Activated CD8-positive, alpha-beta memory T cell treated with anti-CD3 and anti-CD28 coated beads, Interleukin-2, amount 10 ng/mL, durations not matched to agents 7 days and 5 days (primary cell): ENCODE data around the gene SLC25A33. TPM values are rescaled to one million over a fixed set of nuclear protein-coding genes. Genes with fewer than 3 reads are reported as not detected.

Source experiments
- ATAC-seq: fragments of 150-1000 bp; cut with Tn5 transposase; one replicate; pipeline ENCODE4 v1.10.0; 2021; ENCODE audit warnings: moderate library complexity
- CTCF ChIA-PET: fragments of 350-600 bp; sonication (Branson Sonifier 250); formaldehyde crosslinking; loops from one replicate; lab custom pipeline; 2021; ENCODE audit warnings: antibody characterized with exemption; lab: Charles Lee
- DNase-seq: peaks from one replicate; pipeline ENCODE4 v3.0.0-alpha.2; 2020
- H3K27ac Mint-ChIP-seq: one replicate; pipeline ENCODE4 v1.8.0; 2021; ENCODE audit warnings: mild to moderate bottlenecking, mixed read lengths
- H3K27me3 Mint-ChIP-seq: one replicate; pipeline ENCODE4 v1.8.0; 2021; ENCODE audit warnings: mixed read lengths
- H3K36me3 Mint-ChIP-seq: one replicate; pipeline ENCODE4 v1.8.0; 2021; ENCODE audit warnings: mild to moderate bottlenecking, mixed read lengths
- H3K4me1 Mint-ChIP-seq: one replicate; pipeline ENCODE4 v1.8.0; 2021; ENCODE audit warnings: mixed read lengths
- H3K4me3 Mint-ChIP-seq: one replicate; pipeline ENCODE4 v1.8.0; 2021; ENCODE audit warnings: mild to moderate bottlenecking, moderate library complexity, mixed read lengths
- H3K9me3 Mint-ChIP-seq: one replicate; pipeline ENCODE4 v1.8.0; 2022; ENCODE audit warnings: low read depth, mixed read lengths
- total RNA-seq, 2 experiments: library from RNA; stranded (reverse); gene quantifications; one replicate each; pipeline ENCODE4 v1.2.3, GENCODE V29; 2021

SLC25A33 gene
- total RNA-seq, 2 experiments from 2014 or later: 4.5 to 7.7 TPM

DNA sequence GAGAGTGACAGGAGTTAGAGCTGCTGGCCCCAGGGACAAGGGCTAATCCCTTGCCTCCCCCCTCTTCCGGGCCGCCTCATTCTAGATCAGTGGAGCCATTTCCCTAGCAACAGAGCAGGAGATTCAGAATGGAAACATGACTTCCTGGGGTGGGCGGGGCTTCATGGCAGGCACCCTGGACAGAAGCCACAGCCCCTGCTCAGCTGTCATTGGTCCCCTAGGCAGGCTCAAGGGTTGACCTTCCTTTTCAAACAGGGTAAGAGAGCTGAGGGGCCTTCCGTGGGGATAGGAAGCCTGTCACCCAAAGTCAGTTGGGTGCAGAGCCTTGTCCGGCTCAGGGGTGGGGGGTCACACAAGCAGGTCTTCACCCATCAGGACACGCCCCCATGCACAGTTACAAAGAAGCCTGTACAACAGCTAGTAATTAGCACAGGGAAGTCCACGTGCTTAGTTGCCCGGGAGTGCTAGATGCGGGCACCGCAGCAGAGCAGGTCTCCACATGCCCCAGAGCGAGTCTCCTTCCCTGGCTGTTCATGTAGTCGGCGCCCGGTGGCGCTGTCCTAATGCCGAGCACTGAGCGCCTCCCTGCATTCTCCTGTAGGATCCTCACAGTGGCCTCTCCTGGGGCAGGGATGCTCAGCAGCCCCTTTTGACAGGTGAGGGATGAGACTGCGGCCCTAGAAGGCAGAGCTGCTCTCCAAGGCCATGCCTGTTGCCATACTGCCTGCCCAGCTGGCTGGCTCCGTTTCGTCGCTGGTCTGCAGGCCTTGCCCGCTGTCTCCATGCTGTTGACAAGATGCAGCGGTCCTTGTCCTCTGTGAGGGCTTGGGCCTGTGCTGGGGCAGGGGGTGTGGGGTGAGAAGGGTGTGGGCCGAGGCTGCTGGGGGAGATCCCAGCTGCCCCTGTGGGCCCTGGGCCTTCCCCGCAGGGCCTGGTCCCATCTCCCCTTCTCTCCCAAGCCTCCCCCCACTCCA, 54.5 kb downstream of the SLC25A33 start:
- no peaks in the 10 kb centered on the region for H3K36me3 Mint-ChIP-seq
- CTCF ChIA-PET: no interaction called here
- H3K4me3 Mint-ChIP-seq: no peak overlapping the region
- no peaks in the 10 kb centered on the region for H3K9me3 Mint-ChIP-seq
- H3K27me3 Mint-ChIP-seq: no peaks in the 10 kb centered on the region
- peaks cover 30% of the 10 kb centered on the region for H3K4me1 Mint-ChIP-seq
- DNase-seq: peak; percentile 73
- ATAC-seq: peak; percentile 21
- H3K27ac Mint-ChIP-seq: peak overlapping the region; percentile 71

DNA sequence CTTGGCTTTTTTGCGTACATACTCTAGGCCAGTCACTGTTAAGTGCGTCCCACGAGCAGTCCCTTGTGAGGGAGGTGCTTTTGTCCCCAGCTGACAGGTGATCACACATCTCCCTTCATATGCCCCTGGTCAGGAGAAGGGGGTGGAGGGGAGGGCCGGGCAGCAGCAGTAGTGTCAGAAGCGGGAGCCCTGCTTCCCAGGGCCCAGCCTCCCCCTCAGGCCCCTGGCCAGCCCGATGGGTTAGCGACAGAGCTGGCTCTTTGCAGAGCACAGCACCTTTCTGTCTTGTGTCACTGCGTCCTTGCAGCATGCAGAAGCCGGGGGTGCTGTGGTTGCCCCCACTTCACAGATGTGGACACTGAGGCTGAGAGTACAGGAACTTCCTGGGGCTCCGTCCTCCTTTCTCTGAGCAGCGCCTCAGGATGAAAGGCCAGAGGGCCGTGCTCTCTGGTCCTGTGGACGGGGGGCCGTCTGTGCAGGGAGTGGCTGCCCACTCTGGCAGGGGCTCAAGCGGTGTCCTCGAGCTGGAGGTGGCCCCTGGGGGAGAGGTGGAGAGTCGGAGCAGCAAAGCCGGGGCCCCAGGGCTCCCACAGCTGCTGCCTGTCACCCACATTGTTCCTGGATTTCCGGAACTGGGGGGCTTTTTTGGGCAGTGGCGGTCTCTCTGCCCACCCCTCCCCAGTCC, 55.3 kb downstream of the SLC25A33 start:
- ATAC-seq (no peak), DNase-seq (no peak)
- H3K4me3 Mint-ChIP-seq: no peak overlapping the region
- H3K27ac Mint-ChIP-seq: no peak overlapping the region
- H3K36me3 Mint-ChIP-seq: no peaks in the 10 kb centered on the region
- no peaks in the 10 kb centered on the region for H3K27me3 Mint-ChIP-seq
- CTCF ChIA-PET: no interaction called here
- peaks cover 29% of the 10 kb centered on the region for H3K4me1 Mint-ChIP-seq
- H3K9me3 Mint-ChIP-seq: no peaks in the 10 kb centered on the region

DNA sequence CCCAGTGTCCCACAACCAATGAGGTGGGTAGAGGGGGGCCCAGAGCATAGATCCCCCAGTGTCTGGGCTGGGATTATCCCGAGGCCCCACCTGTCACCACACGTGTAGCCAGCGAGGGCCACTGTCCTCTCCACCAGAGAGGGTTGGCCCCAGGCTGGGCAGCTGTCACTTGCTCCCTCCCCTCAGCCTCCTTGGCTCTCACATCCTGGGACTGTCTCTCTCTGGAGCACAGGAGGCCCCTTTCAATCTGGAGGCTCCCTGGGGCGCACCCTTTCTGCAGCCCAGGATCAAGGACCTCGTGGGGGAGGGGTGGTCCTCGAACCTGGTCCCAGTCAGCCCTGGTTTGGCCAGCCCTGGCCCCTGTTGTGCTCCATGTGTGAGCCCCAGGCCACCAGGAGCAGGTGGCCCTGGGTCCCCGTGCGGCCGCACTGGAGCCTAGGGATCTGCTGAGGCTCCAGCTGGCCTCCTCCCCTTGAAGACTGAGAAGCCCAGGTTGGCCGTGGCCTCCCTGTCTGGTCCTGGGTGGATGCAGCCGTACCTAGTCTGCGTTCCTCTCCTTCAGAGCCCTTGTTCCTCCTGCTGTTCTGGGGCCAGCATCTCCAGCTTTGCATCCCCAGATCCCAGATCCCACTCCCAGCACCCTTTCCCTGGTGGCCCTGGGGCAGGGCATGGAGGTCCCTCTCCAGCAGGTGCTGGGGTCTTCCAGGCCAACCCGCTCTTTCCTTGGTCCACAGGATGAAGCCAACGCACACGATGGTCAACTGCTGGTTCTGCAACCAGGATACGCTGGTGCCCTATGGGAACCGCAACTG, 56.1 kb downstream of the SLC25A33 start:
- no peaks in the 10 kb centered on the region for H3K27me3 Mint-ChIP-seq
- peaks cover 23% of the 10 kb centered on the region for H3K4me1 Mint-ChIP-seq
- no peak overlapping the region for H3K27ac Mint-ChIP-seq
- no peaks in the 10 kb centered on the region for H3K9me3 Mint-ChIP-seq
- no peak for DNase-seq
- ATAC-seq: no peak
- H3K36me3 Mint-ChIP-seq: no peaks in the 10 kb centered on the region
- CTCF ChIA-PET: no interaction called here
- no peak overlapping the region for H3K4me3 Mint-ChIP-seq

DNA sequence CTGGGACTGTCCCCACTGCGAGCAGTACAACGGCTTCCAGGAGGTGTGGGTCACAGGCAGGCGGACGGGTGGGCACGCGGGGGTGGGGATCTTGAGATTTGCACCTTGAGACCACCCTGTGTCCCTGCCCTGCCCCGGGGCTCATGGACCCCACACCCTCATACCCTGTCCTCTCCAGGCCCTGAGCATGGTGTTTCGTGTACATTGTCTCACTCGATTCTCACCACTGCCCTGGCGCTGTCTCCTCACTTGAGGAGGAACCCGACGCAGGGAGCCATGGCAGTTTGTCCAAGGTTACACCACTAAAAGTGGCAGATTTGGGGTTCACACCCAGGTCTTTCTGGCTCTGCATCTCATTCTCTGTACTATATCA, 56.7 kb downstream of the SLC25A33 start:
- Mint-ChIP-seq H3K4me1 (peaks cover 17% of the 10 kb centered on the region), H3K9me3 (no peaks in the 10 kb centered on the region), H3K36me3 (no peaks in the 10 kb centered on the region), H3K27ac (no peak overlapping the region), H3K27me3 (no peaks in the 10 kb centered on the region), H3K4me3 (no peak overlapping the region)
- no peak for ATAC-seq
- DNase-seq: no peak
- CTCF ChIA-PET: no interaction called here

DNA sequence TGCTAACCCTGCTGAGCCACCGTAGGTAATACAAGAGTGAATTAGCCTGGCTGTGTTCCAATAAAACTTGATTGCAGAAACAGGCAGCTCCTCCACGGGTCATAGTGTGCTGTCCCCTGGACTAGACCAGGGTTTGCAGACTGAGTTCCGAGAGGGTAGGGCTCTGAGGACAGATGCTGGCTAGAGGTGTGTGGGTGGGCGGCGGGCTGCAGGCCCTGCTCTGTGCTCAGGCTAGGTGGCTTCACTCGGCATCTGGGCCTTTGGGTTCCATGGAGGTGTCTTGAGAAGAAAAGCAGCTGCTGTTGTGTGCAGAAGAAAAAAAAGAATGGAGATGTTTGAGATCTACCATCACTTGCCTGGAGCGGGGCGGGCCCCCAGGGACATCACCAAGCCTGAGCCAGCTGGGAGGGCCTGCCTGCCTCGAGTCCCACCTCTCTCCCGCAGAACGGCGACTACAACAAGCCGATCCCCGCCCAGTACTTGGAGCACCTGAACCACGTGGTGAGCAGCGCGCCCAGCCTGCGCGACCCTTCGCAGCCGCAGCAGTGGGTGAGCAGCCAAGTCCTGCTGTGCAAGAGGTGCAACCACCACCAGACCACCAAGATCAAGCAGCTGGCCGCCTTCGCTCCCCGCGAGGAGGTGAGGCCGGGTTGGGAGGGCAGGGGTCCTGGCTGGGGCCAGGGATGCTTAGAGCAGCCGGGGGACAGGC, 57.3 kb downstream of the SLC25A33 start:
- no peak overlapping the region for H3K4me3 Mint-ChIP-seq
- H3K27ac Mint-ChIP-seq: no peak overlapping the region

DNA sequence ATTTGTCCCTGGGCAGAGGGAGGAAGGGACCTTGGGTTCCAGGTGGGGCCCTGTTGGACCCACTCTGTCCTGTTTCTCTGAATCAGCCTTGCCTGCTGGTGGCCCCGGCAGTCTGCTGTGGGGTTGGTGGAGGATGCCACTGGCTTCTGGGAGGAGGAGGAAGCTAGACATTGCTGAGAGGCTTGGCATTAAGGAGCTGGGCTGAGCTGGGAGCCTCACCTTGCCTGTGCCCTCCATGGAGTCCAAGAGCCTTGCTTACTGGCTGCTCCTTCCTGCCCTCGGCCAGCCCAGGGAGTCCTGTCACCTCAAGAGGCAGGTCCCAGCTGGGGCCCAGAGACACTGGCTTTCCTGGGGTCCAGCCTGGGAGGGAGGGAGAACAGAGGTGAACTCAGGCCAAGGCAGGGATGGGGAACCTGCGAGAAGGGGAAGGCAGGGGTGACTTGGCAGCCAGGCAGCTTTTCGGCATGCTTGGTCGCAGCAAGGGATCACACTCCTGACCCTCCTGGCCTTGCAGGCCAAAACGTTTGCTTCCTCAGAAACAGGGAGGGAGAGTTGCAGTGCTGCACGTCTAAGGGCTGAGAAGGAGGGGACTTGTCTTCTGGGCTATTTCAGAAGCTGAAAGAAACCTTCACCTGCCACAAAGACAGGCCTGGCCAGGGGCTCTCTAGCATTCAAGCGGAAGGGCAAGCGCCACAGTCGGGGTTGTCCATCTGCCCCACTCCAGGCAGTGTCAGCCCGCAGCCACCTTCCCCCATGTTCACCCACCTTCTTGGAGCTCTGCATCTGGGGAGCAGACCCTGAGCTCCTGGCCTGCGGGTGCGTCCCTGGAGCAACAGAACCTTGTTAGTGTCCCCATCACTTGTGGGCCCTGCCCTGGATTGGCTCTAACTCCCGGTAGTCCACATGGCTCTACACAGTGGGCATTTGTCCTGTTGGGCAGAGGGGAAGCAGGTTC, 58.4 kb downstream of the SLC25A33 start:
- Mint-ChIP-seq H3K9me3 (no peaks in the 10 kb centered on the region), H3K4me1 (peaks cover 11% of the 10 kb centered on the region), H3K4me3 (no peak overlapping the region), H3K27me3 (no peaks in the 10 kb centered on the region), H3K27ac (no peak overlapping the region), H3K36me3 (no peaks in the 10 kb centered on the region)
- ATAC-seq: no peak
- CTCF ChIA-PET: interaction anchor here (0.8 to 2.2 kb wide), 3 partner anchors 9 to 18 kb away, joined by 3 to 10 read pairs (median 3); partner anchors contain the start of gene TMEM201
- no peak for DNase-seq

More for the DNA sequence above, 57.3 kb downstream of the SLC25A33 start:
- Mint-ChIP-seq H3K36me3 (no peaks in the 10 kb centered on the region), H3K4me1 (peaks cover 17% of the 10 kb centered on the region), H3K27me3 (no peaks in the 10 kb centered on the region), H3K9me3 (no peaks in the 10 kb centered on the region)
- no peak for ATAC-seq
- CTCF ChIA-PET: interaction anchor here (2.2 kb wide), 1 partner anchor 19 kb away, joined by 10 read pairs; no protein-coding TSS in a partner anchor
- DNase-seq: no peak

DNA sequence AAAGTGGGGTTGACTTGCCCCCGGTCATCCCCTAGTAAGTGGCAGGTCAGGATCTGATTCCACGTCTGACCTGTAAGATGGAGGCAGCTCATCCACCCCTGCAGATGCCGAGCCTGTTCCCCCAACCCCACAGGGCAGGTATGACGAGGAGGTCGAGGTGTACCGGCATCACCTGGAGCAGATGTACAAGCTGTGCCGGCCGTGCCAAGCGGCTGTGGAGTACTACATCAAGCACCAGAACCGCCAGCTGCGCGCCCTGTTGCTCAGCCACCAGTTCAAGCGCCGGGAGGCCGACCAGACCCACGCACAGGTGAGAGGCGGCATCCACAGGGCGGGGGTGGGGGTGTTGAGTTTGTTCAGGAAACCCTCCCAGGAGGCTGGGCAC, 59.0 kb downstream of the SLC25A33 start:
- DNase-seq (no peak), ATAC-seq (no peak)
- Mint-ChIP-seq H3K4me1 (peaks cover 5% of the 10 kb centered on the region), H3K9me3 (no peaks in the 10 kb centered on the region), H3K27ac (no peak overlapping the region), H3K36me3 (no peaks in the 10 kb centered on the region), H3K4me3 (no peak overlapping the region), H3K27me3 (no peaks in the 10 kb centered on the region)
- CTCF ChIA-PET: interaction anchor here (0.8 to 2.2 kb wide), 3 partner anchors 10 to 17 kb away, joined by 3 to 10 read pairs (median 3); partner anchors contain the start of gene TMEM201

DNA sequence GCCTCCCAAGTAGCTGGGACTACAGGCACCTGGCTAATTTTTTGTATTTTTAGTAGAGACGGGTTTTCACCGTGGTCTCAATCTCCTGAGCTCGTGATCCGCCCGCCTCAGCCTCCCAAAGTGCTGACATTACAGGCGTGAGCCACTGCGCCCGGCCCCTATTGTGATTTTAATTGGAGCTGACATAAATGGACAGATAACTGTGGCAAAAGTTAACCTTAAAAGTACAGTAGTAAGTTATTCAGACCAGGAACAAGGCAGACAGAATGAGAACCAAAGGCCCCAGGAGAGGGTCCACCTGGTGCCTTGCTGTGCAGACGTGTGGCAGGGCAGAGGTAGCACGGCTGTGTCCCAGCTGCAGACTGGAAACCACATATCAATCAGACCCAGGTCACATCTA, 60.5 kb downstream of the SLC25A33 start:
- H3K36me3 Mint-ChIP-seq: no peaks in the 10 kb centered on the region
- ATAC-seq (no peak), DNase-seq (no peak)
- H3K4me1 Mint-ChIP-seq: no peaks in the 10 kb centered on the region
- H3K27ac Mint-ChIP-seq: no peak overlapping the region
- H3K9me3 Mint-ChIP-seq: no peaks in the 10 kb centered on the region
- CTCF ChIA-PET: no interaction called here
- H3K4me3 Mint-ChIP-seq: no peak overlapping the region
- no peaks in the 10 kb centered on the region for H3K27me3 Mint-ChIP-seq

DNA sequence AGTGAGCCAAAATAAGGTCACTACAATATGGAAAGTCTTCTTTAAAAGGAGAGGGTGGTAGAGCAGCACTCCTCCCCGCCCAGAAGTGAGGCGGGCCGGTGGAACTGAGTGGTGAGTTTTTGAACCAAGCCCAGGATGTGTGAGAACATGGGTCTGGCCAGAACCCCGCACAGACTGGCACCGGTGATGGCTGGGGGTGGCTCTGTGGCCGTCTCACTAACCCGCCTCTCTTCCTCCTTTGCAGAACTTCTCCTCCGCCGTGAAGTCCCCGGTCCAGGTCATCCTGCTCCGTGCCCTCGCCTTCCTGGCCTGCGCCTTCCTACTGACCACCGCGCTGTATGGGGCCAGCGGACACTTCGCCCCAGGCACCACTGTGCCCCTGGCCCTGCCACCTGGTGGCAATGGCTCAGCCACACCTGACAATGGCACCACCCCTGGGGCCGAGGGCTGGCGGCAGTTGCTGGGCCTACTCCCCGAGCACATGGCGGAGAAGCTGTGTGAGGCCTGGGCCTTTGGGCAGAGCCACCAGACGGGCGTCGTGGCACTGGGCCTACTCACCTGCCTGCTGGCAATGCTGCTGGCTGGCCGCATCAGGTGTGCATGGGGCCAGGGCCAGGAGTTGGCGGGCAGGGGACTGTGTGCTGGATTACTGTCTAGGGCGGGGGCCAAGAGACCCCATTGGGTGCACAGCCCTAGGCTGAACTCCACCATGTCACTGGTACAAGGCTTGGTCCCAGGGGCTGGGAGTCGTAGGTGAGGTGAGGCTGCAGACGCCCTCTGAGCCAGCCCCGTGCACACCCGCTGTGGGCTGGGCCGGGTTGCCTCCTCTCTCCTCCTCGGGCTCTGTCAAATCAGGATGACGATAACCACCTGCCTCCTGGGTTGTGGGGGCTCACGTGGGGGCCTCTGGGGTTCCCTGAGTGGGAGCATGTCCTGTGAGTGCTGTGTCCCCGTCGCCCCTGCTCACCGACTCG, 61.9 kb downstream of the SLC25A33 start:
- DNase-seq (no peak), ATAC-seq (no peak)
- Mint-ChIP-seq H3K27ac (no peak overlapping the region), H3K36me3 (no peaks in the 10 kb centered on the region), H3K27me3 (no peaks in the 10 kb centered on the region), H3K4me1 (no peaks in the 10 kb centered on the region), H3K4me3 (no peak overlapping the region), H3K9me3 (no peaks in the 10 kb centered on the region)
- CTCF ChIA-PET: no interaction called here

DNA sequence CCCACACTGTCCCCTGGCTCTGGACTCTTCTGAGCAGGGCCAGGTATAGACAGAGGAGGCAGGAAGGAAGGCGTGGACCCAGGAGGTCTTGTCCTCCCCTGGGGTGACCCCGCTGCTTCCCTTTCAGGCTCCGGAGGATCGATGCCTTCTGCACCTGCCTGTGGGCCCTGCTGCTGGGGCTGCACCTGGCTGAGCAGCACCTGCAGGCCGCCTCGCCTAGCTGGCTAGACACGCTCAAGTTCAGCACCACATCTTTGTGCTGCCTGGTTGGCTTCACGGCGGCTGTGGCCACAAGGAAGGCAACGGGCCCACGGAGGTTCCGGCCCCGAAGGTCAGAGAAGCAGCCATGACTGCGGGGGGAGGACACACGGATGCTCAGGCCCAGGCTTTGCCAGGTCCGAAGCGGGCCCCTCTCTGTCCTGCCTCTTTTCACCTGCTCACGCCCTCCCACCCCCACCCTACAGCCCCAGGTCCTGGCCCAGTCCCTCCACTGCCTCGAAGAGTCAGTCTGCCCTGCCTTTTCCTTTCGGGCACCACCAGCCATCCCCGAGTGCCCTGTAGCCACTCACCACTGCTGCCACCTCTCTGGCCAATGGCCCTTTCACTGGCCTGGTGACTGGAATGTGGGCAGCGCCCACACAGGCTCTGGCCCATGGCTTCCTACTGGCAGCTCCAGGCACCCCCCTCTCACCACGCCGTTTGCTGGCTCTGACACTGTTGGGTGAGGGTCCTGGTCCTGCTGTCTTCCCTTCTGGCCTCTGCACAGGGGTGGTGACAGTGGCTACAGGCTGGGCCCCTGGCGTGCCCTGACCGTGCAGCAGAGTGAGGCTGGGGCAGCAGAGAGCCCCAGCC, 62.9 kb downstream of the SLC25A33 start:
- no peak for ATAC-seq
- CTCF ChIA-PET: no interaction called here
- Mint-ChIP-seq H3K4me1 (no peaks in the 10 kb centered on the region), H3K27me3 (no peaks in the 10 kb centered on the region), H3K9me3 (no peaks in the 10 kb centered on the region), H3K27ac (no peak overlapping the region), H3K4me3 (no peak overlapping the region), H3K36me3 (no peaks in the 10 kb centered on the region)
- DNase-seq: no peak
